GM21825 (cell line): ENCODE measurements around the gene SEMA4B.
"Not testable (repeated sequence)": the region's sequence is repeated elsewhere in the genome, so short reads cannot be mapped to it uniquely, and the experiment has no call there.

Experiments used
- ATAC-seq: cut with Tn5 transposase; IDR thresholded peaks from one replicate; pipeline ENCODE4 v1.9.1; 2021; ENCODE audit warnings: mild to moderate bottlenecking, moderate library complexity; ENCODE audit not compliant: unreplicated experiment

Gene SEMA4B

DNA sequence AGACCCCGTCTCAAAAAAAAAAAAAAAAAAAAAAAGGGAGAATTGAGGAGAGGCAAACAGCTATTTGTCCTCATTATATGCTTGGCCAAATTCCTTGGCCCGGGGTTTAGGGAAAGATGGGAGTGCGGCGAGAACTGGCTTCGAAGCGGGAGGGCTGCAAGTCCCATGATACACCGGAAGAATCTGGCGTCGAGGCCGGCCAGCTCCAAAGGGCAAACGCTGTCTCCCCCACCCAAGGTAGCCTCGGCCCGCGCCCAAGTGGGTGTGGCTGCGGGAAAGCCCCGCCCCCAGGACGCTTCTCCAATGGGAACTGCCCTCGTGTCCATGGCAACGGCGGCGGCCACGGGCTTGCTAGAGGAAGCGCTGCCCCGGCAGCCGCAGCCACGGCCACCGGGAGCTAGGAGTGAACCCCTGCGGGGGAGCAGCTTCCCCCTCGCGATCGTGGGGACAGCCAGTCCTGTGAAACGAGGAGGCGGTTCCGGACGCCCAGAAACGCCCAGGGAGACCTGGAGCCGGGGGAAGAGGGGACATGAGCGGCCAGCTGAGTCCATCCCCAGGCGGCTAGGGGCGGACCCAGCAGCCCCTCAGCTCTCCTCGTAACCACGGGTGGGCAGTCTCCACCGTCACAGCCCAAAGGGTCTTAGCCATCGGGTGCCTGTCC lies 48.2 kb downstream of the SEMA4B start, which contains the start of gene TTLL13:
TSS of gene TTLL13 (plus strand) at position 354 of the 661 bp plus-strand sequence. CDS start 1,075 bp downstream, outside the sequence.
- ATAC-seq: peak; percentile 61

DNA sequence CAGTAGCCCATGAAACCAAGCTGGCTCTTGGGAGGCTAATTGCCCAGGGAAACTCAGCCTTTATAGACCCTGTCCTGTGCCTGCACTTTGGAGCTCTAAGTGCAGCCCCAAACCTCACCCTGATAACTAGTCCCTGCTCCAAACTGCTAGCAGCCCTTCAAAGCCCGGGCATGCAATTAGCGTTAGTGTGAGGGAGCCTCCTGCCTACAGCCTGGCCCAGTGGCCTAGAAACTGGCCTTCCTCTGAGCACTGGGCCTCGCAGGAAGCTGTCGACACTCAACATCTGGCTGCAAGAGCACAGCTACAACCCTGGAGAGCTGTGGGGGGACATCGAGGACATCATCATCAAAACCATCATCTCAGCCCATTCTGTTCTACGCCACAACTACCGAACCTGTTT lies 56.6 kb downstream of the SEMA4B start:
- ATAC-seq: no peak

DNA sequence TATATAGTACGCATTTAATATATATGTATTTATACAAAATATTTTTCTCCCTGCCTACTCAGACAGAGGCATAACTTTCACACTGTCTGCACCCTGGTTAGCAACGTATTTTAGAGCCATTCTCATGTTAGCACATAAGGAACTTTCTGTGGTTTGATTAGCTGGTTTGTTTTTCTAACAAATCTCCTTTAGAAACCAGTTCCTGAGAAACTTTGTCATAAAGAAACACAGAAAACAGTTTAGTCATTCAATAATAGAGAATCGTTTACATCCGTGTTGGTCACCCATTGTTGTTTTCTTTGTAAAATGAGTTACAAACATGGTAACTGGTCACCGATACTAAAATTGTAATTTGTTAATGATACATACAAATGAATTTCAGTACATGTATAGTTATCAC lies 58.4 kb downstream of the SEMA4B start:
- ATAC-seq: peak; percentile 75

DNA sequence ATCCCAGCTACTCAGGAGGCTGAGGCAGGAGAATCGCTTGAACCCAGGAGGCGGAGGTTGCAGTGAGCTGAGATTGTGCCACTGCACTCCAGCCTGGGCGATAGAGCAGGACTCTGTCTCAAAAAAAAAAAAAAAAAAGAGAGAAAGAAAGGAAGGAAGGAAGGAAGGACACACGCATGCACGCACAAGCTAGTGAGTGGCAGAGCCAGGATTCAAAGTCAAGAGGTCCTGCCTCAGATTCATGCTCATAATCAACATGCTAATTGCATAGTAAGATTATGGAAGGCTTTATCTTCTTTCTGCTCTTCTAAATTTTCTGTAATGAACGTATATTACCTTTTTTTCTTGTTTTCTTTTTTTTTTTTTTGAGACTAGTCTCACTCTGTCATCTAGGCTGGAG lies 59.6 kb downstream of the SEMA4B start:
- ATAC-seq: not testable (repeated sequence)

DNA sequence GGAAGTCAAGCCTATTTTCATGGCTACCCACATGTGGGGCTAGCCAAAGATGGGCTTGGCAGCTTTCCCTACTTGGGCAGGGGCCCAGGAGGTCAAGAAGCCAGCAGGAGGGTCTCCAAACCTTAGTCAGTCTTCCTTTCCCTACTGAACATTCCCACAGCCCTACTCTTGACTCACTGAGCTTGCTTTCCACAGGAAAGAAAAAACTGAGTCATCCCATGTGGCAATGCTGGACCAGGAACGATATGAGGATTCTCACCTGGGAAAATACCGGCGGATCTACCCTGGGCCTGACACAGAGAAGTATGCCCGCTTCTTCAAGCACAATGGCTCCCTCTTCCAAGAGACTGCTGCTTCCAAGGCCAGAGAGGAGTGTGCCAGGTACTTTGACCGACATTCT lies 60.7 kb downstream of the SEMA4B start:
- no peak for ATAC-seq

DNA sequence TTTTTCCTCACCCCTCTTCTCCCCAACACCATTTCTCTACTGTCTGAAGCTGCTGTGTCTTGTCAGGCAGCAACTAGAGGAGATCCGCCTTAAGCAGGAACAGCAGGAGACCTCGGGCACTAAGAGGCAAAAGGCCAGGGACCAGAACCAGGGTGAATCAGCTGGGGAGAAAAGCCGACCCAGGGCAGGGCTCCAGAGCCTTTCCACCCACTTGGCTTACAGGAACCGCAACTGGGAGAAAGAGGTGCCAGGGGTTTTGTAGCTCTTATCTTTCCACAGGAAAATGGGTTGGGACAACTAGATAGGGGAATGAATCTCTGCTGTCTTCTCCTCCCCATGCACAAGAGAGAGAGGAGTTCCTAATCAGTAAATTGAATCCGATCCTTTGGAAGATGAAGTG lies 61.3 kb downstream of the SEMA4B start:
- ATAC-seq: no peak

DNA sequence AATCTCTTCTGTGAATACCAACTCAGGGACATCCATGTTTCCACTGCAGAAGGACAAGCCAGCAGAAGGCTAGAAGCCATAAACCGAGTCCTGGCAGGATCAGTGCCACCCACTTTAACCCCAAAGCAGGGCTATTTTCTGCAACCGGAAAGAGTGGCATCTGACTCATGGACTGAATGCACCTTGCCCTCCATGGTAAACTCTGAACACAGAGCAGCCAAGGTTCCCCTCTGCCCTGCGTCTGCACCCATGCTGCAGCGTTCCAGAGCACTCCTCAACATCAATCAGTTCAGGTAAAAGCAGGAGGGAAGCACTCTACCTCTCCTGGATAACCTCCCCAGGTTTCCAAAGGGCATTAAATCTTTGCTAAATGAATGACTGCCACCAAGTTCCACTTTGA lies 63.5 kb downstream of the SEMA4B start:
- ATAC-seq: no peak

DNA sequence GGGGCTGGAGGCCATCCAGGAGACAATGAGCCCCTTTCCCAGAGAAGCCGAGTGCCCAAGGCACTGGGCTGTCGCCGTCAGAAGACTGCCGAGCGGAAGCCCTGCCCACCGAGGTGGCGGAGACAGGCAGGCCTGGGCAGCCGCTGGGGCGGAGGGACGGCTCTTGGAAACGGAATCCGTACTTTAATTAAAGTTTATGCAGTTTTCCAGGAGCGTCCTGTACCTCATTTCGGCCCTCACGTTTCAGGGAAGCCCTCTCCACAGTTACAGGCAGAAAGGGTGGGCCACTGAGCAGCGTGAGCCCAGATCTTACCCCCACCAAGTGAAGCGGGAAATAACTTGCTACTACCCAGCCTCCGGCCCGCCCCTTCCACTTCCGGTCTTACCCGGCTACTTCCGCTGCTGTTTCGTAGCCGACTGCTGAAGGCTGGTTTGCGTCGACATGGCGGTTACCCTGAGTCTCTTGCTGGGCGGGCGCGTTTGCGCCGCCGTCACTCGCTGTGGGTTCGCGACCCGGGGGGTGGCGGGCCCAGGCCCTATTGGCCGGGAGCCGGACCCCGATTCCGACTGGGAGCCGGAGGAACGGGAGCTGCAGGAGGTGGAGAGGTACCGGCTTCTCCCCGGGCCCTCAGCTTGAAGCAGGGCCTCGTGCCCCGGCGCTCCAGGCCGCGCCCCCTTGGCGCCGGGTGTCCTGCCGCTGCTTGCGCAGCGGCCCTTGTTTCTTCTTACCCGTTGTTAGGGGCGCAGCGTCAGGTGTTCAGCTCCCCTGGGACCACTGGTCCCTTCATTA lies 64.3 kb downstream of the SEMA4B start, which contains the start of gene NGRN:
TSS of gene NGRN (plus strand) at position 402 of the 790 bp plus-strand sequence. CDS start at position 443, 41 bp downstream.
- ATAC-seq: peak; percentile 92

DNA sequence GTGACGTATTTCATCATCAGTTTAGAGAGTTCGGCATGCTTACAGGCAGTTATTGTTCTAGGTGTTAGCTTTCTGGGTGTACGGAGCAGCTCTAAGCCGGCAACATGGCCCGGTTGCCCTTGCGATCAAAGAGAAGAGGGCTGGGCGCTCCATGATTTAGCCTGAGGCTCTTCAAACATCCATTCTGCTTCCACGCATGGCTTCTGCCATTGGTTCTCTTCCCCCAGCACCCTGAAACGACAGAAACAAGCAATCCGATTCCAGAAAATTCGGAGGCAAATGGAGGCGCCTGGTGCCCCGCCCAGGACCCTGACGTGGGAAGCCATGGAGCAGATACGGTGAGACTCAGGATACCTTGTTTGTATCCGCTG lies 64.9 kb downstream of the SEMA4B start:
- peak; percentile 16 for ATAC-seq

DNA sequence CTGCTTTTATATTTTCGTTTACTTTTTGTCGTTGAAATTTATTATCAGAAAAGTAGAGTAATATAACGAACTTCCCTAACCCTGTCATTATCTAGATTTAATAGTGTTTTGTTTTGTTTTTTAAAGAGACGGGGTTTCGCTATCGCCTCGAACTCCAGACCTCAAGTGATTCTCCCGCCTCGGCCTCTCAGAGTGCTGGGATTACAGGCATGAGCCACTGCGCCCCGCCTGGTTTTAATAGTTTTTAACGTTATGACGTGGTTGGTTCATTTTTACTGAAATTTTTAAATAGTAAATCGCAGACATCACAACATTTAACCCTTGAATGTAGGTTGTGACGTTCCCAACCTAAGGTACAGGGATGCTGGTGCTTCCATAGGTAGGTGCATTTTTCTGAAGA lies 65.4 kb downstream of the SEMA4B start:
- no peak for ATAC-seq

DNA sequence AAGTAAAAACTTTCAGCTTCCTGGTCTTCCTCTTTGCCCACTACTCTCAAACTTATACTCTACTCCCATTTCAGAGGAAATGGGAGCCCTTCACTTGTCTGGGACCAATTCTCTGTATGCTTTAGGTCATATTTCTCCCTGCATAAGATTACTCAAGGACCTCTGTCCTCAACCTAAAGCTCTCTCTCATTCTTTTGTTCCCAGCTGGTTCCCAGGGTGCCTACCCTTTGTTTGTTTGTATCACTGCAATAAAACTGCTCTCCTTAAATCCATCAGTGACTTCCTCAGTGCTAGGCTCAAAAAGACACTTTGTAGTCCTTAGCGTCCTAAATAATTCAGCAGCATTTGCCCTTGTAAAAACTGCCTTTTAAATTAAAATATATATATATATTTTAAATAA lies 67.3 kb downstream of the SEMA4B start:
- ATAC-seq: no peak

DNA sequence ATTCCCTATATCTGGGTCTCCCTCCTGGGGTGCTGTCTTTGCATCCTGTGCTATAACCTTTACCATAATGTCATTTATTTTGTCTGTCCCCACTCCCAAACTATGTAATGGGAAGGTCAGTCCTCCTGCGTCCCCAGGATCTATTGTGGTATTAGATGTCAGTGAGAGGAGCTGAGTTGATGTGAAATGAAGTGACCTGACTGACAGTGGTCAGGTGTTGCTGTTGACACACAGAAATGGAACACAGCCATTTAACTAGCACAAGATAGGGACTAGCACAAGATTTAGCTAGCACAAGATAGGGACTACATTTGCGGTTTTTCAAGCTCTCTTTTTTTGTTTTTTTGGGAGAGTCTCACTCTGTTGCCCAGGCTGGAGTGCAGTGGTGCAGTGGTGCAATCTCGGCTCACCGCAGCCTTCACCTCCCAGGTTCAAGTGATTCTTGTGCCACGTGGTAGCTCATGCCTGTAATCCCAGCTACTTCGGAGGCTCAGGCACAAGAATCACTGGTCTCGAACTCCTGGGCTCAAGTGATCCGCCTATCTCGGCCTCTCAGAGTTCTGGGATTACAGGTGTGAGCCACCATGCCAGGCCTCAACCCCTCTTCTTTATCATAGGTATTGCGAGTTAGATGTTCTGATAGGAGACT lies 69.5 kb downstream of the SEMA4B start:
- no peak for ATAC-seq

DNA sequence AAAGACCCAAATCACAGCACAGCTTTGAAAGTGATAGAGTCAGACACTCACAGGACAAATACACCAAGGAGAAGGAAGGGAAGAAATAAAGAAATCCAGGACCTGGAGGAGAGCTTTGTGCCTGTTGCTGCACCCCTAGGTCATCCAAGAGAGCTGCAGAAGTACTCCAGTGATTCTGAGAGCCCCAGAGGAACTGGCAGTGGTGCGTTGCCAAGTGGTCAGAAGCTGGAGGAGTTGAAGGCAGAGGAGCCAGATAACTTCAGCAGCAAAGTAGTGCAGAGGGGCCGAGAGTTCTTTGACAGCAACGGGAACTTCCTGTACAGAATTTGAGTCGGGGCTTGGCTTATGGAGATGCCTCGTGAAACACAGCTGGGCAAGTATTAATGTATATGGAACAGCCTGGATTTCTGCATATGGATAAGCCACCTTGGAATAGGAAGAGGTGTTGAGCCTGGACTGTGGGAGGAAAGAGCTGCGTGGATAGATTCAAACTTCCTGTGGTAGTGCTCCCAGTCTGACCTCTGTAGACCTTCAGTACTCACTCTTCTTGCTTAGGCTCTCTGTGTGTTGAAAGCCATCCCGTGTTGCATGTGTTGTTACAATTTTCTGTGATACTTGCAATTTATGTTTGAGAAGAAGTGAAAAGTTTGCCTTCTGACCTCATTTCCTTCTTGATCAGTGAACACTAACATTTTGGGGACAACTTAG lies 70.5 kb downstream of the SEMA4B start:
- no peak for ATAC-seq

DNA sequence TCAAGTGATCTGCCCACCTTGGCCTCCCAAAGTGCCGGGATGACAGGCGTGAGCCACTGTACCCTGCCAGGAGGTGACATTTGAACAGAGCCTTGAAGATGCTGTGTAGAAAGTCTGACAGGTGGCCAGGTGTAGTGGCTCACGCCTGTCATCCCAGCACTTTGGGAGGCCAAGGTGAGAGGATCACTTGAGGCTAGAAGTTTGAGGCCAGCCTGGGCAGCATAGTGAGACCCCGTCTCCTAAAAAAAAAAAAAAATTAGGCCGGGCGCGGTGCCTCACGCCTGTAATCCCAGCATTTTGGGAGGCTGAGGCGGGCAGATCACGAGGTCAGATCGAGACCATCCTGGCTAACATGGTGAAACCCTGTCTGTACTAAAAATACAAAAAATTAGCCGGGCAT lies 77.3 kb downstream of the SEMA4B start:
- ATAC-seq: not testable (repeated sequence)
